ENCODE data around the gene GINS1.

GRCh38 chr20:25398376-25399036, 9.0 kb upstream of the GINS1 start:
- TF ChIP-seq CTCF (IDR thresholded peaks at IDR 0.05 in 2 of 3, conservative IDR thresholded peaks at IDR 0.05 in 1 of 3; ENCODE audit: borderline replicate concordance in 1 of 3, insufficient read depth in 1 of 3, low read depth in 2 of 3, low read length in 2 of 3): no peak
- TF ChIP-seq POLR2AphosphoS5 (IDR thresholded peaks at IDR 0.05; ENCODE audit: low read depth, low read length): no peak
- no peak for TF ChIP-seq POLR2A (IDR thresholded peaks at IDR 0.05; ENCODE audit: borderline replicate concordance, extremely low read depth, insufficient read depth, insufficient read length)
- no peak for TF ChIP-seq ZNF274 (IDR thresholded peaks at IDR 0.05; ENCODE audit: low read depth, low read length)
- TF ChIP-seq YY1 (IDR thresholded peaks at IDR 0.05; ENCODE audit: extremely low read depth, insufficient replicate concordance, low read depth, low read length): no peak
- no peak for TF ChIP-seq MAX (IDR thresholded peaks at IDR 0.05)
- TF ChIP-seq EZH2 (IDR thresholded peaks at IDR 0.05): no peak
- no peak for TF ChIP-seq ATF3 (IDR thresholded peaks at IDR 0.05)
- no peak for TF ChIP-seq EZH2phosphoT487 (IDR thresholded peaks at IDR 0.05; ENCODE audit: borderline replicate concordance)
- TF ChIP-seq RAD21 (IDR thresholded peaks at IDR 0.05; ENCODE audit: low read depth): no peak

All from HCT116 (cell line).